HG03175 (cell line): ENCODE data around the gene SRSF12.
A peak's percentile ranks its signal among the peaks of the same experiment; 100 is the strongest.

Experiments
- ATAC-seq: cut with Tn5 transposase; IDR thresholded peaks from one replicate; pipeline ENCODE4 v1.9.1; 2021; ENCODE audit warnings: mild to moderate bottlenecking, moderate library complexity; ENCODE audit not compliant: unreplicated experiment

Gene SRSF12

DNA sequence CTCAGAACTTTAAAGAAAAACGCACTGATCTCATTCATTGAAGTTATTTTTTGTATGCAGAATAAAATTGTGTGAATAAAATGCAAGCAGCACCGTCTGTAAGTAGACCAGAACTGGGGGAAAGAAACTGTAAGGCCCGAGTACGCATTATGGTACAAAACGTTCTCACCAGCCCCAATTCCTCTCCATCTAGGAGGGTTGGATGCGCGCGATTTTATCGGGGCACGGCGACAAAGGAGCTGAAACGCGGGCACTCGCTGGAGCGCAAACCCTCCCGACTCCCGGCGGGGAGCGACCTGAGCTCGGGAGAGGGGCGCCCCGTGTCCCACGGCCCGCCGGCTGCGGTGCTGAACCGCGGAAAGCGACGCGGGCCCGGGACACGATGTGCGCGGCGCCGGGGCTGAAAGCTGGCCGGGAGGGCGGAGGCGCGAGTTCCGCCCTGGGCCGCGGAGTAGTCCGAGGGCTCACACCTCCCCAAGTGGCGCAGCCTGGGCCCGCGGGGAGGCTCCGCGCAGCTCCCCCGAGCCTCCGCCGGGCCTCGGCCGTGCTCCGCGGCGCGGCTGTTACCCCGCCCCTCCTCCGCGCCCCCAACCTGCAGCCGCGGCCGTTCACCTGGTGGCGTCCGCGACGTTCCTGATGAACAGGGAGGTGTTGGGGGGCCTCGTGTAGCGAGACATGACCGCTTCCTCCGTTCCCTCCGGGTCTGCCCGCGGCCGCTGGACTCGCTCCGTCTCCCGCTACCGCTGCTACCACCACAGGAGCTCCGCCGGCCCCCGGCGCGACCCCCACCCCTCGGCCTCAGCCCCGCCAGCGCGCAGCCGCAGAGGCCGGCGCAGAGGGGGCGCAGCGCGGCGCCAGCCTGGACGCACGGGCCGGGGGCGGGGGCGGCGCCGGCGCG is at the start of gene SRSF12:
Gene SRSF12 (minus strand): TSS at position 861 of the 898 bp plus-strand sequence. CDS start 184 bp downstream, at position 677.
- ATAC-seq: peak; percentile 91

GRCh38 chr6:89162047-89162371 is 44.1 kb upstream of the SRSF12 start:
- no peak for ATAC-seq

DNA sequence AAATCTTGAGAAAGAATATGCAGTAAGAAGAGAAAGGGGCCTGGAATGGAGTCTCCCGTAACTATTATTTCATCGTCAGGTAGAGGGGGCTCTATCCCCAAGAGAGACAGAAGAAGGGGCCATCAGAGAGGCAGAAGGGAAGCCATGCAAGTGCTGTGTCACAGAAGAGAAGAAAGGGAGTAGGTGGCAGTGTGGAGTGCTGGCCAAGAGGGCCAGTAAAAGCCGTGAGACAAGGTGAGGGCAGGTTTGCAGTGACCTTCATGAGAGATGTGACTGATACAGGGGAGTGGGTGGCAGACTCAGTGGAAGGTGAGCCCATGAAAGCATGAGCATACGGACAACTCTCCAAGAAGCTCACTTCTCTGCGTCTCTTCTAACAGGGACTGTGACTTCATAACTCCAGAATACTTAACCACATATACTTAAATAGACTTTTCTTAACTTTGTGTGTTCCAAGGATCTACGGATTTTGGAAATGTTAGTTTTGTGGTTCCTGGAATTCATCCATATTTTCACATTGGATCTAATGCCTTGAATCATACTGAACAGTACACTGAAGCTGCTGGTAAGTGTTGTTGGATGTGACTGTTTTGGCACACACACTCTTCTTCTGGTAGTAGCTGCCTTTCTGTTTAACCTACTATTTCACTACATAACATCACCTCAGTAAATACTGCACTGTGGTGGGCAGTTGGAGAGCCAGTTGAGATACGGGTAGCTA is 43.6 kb upstream of the SRSF12 start:
- no peak for ATAC-seq

DNA sequence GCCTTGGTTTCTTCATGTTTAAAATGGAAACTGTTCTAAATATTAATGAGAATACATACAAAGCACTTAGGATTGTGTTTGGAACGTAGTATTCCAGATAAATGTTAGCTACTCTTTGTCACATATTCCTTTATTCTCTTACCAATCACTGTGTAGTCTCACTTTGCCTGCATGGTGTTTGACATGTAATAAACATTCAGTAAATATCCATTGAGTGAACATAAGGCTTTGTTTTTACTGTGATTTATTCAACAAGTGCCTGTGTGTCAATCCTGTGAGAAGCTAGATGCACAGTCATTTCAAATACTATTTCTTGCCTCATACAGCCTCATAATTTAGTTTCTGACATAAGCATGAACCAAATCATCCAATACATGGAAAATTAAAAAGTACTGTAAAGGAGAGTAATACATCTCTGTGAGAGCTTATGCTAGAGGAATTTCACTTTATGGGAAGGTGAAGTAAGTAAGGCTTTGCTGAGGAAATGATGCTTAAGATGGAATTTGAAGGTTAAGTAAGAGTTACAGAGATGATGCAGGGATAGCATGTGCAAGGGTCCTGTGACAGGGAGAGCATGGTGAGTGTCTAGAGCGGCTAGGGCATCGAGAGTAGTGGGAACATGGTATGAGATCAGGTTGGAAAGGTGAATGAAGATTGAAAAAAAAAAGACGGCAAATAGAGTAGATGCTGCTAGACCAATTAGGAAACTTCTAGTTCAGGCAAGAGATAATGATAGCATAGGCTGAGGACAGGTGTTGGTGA is 42.6 kb upstream of the SRSF12 start:
- no peak for ATAC-seq

DNA sequence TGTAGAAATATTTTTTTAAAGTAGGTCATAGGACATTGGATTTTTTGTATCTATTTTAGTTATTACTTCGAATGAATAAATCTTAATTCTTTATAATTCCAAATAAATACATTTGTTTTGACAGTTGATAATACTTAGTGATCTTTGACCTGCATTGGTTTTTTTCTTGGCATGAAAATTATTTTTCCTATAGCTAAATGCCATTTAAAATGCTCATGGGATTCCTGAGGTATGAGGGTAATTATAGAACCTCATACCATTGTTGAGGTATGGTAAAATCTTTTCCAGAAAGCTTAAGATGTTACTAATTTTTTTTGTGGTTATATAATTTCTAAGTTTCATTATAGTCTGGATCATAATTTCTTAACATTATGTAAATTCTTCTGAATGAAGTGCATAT is 36.3 kb upstream of the SRSF12 start:
- ATAC-seq: no peak

GRCh38 chr6:89148016-89148750 is 30.3 kb upstream of the SRSF12 start:
- no peak for ATAC-seq

GRCh38 chr6:89146718-89147700 is 29.1 kb upstream of the SRSF12 start:
- ATAC-seq: no peak

- peak; percentile 60 for ATAC-seq
Measured at GRCh38 chr6:89145956-89146717, 28.3 kb upstream of the SRSF12 start, which contains the start of gene PM20D2. PM20D2 (plus strand) TSS chr6:89146055; CDS start chr6:89146145, 90 bp downstream.

GRCh38 chr6:89145091-89145955 is 27.5 kb upstream of the SRSF12 start:
- ATAC-seq: peak; percentile 66

DNA sequence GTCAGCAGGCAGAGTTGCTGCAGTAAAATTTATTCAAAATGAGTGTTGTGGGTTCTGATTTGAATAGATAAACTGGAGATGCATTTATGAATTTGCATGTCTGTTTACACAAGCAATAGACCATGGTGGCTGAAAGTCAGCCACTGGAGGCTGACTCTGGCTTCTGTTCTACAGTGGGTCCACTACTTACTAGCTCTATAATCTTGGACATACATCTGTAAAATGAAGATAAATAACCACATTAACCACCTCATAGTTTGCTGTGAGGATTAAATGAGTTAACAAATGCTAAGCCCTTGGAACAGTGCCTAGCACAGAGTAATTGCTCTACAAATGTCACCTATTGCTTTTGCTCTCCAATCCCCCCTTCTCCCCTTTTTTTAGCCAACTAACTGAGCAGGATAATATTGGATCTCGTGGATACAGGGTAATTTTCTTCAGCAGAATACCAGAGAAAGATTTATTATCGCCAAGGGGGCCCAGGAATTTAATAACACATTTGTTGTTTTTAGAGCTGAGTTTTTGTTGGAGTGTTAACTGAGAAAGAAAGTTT is 26.6 kb upstream of the SRSF12 start:
- ATAC-seq: peak; percentile 51

DNA sequence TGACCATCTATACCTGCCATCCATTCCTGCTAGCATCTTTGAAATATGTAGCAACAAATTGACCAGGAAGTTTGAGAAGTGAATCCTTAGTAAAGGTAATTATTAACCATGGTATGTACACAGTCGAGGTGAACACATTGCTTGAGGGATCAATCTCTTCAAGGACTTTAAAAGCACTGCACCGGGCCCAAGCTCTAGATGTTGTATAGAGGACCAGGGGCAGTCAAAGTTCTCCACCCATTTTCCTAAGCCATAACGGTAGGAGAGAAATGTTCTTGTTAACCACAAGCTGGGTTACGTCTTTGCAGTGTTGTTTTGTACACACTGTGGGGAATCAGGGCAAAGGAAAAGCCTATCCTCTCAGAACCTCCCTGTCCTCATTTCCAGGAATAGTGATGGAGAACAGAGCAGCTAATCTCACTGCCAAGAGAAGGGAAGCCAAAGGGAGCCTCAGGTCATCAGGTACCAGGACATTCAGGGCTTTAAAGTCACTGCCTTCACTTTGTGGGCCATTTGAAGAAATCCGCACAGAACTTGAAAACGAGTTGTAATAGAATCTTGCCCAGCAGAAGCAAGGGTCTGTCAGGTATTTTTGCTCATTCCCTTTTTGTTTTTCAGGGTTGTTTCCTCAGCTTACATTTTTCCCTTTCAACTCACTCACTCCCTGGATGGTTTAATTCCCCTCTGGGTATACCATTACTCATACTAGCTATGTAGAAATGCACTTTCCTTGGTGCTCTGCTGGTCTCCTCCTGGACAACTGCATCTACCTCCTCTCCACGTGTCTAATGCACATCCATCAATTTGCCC is 22.7 kb upstream of the SRSF12 start:
- no peak for ATAC-seq

GRCh38 chr6:89139509-89140346 is 21.9 kb upstream of the SRSF12 start:
- no peak for ATAC-seq

- ATAC-seq: no peak
Measured at GRCh38 chr6:89138173-89138572, 20.3 kb upstream of the SRSF12 start.

DNA sequence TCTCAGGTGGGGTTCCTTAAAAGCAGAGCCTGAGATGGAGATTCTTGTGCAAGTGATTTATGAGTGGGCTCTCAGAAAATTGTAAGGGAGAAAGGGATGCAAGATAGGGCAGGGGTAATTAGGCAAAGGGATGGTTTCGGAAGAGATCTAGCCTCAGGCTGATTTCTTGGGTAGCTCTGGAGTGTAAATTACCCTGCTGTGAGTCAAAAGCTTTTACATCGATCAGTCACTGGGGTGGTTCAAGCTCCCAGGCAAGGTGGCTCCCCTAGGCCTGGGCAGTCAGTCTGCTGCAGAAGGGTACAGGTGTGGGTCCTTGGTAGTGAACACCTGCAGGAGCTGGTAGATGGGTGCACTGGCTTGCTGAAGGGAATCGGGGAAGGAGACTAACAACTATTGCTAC is 16.9 kb upstream of the SRSF12 start:
- ATAC-seq: no peak

- no peak for ATAC-seq
Measured at GRCh38 chr6:89133981-89134380, 16.1 kb upstream of the SRSF12 start.

GRCh38 chr6:89132057-89132456 is 14.2 kb upstream of the SRSF12 start:
- no peak for ATAC-seq
